ENCODE results near the gene KRABD2.

KRABD2 gene

GRCh38 chr17:8359769-8360168 is 16.7 kb downstream of the KRABD2 start:
- Histone ChIP-seq H3K4me3 (ENCODE audit: low read depth in 2 of 2, low read length in 2 of 2) (no peak overlapping the region), H3K36me3 (ENCODE audit: control insufficient read depth, insufficient read depth, low read length) (no peaks in the 10 kb centered on the region), H3K27ac (ENCODE audit: low read length) (no peak overlapping the region), H3K4me1 (ENCODE audit: control insufficient read depth, insufficient read depth, low read length) (no peaks in the 10 kb centered on the region), H3K9me3 (ENCODE audit: control insufficient read depth, insufficient read depth, low read depth, low read length) (no peaks in the 10 kb centered on the region), H3K27me3 (ENCODE audit: control insufficient read depth, insufficient read depth, low read length) (no peaks in the 10 kb centered on the region)
- in situ Hi-C loops (cut with HindIII; ENCODE audit: low pct_unique_long_range_greater_than_20kb, low sequenced_read_pairs): no loop called here
- BruUV-seq (replicated peaks): no TSS peak
- ATAC-seq (no peak), DNase-seq (ENCODE audit: low read depth, low spot score) (no peak)
- TF ChIP-seq CTCF (IDR thresholded peaks at IDR 0.05) (no peak), POLR2AphosphoS5 (IDR thresholded peaks at IDR 0.05; ENCODE audit: low read depth, low read length) (no peak), SIN3A (IDR thresholded peaks at IDR 0.05; ENCODE audit: borderline replicate concordance, insufficient read depth, low read depth, low read length) (no peak), TCF7L2 (IDR thresholded peaks at IDR 0.05; ENCODE audit: low read depth, low read length) (no peak), REST (IDR thresholded peaks at IDR 0.05; ENCODE audit: insufficient read depth in 1 of 2, low read depth in 2 of 2, low read length in 1 of 2) (no peak)
- POLR2A ChIA-PET: interaction anchor here (0.5 kb wide), 1 partner anchor 19 kb away, joined by 4 read pairs; no protein-coding TSS in a partner anchor
- intact Hi-C loops (cut with micrococcal nuclease; ENCODE audit: unreplicated experiment): no loop called here
- CTCF ChIA-PET: no interaction called here

- intact Hi-C loops (cut with micrococcal nuclease; ENCODE audit: unreplicated experiment) (no loop called here), in situ Hi-C loops (cut with HindIII; ENCODE audit: low pct_unique_long_range_greater_than_20kb, low sequenced_read_pairs) (no loop called here)
- Histone ChIP-seq H3K4me3 (ENCODE audit: low read depth in 2 of 2, low read length in 2 of 2) (no peak overlapping the region), H3K4me1 (ENCODE audit: control insufficient read depth, insufficient read depth, low read length) (no peaks in the 10 kb centered on the region), H3K36me3 (ENCODE audit: control insufficient read depth, insufficient read depth, low read length) (no peaks in the 10 kb centered on the region), H3K27ac (ENCODE audit: low read length) (no peak overlapping the region), H3K9me3 (ENCODE audit: control insufficient read depth, insufficient read depth, low read depth, low read length) (no peaks in the 10 kb centered on the region), H3K27me3 (ENCODE audit: control insufficient read depth, insufficient read depth, low read length) (no peaks in the 10 kb centered on the region)
- DNase-seq (ENCODE audit: low read depth, low spot score) (no peak), ATAC-seq (no peak)
- no peak for TF ChIP-seq POLR2AphosphoS5 (IDR thresholded peaks at IDR 0.05; ENCODE audit: low read depth, low read length)
- TF ChIP-seq SIN3A (IDR thresholded peaks at IDR 0.05; ENCODE audit: borderline replicate concordance, insufficient read depth, low read depth, low read length): no peak
- TF ChIP-seq TCF7L2 (IDR thresholded peaks at IDR 0.05; ENCODE audit: low read depth, low read length): no peak
- BruUV-seq (replicated peaks): no TSS peak
- CTCF ChIA-PET: no interaction called here
- POLR2A ChIA-PET: no interaction called here
Observed at GRCh38 chr17:8357910-8358309, 18.6 kb downstream of the KRABD2 start.

GRCh38 chr17:8354236-8354635 is 22.3 kb downstream of the KRABD2 start:
- Histone ChIP-seq H3K27ac (ENCODE audit: low read length) (no peak overlapping the region), H3K4me1 (ENCODE audit: control insufficient read depth, insufficient read depth, low read length) (no peaks in the 10 kb centered on the region), H3K27me3 (ENCODE audit: control insufficient read depth, insufficient read depth, low read length) (no peaks in the 10 kb centered on the region), H3K36me3 (ENCODE audit: control insufficient read depth, insufficient read depth, low read length) (no peaks in the 10 kb centered on the region), H3K4me3 (ENCODE audit: low read depth in 2 of 2, low read length in 2 of 2) (no peak overlapping the region), H3K9me3 (ENCODE audit: control insufficient read depth, insufficient read depth, low read depth, low read length) (no peaks in the 10 kb centered on the region)
- BruUV-seq (replicated peaks): no TSS peak
- DNase-seq (ENCODE audit: low read depth, low spot score): no peak
- in situ Hi-C loops (cut with HindIII; ENCODE audit: low pct_unique_long_range_greater_than_20kb, low sequenced_read_pairs): no loop called here
- no peak for TF ChIP-seq REST (IDR thresholded peaks at IDR 0.05; ENCODE audit: insufficient read depth in 1 of 2, low read depth in 2 of 2, low read length in 1 of 2)
- no peak for TF ChIP-seq CTCF (IDR thresholded peaks at IDR 0.05)
- no peak for TF ChIP-seq TCF7L2 (IDR thresholded peaks at IDR 0.05; ENCODE audit: low read depth, low read length)
- no peak for TF ChIP-seq SIN3A (IDR thresholded peaks at IDR 0.05; ENCODE audit: borderline replicate concordance, insufficient read depth, low read depth, low read length)
- TF ChIP-seq POLR2AphosphoS5 (IDR thresholded peaks at IDR 0.05; ENCODE audit: low read depth, low read length): no peak
- POLR2A ChIA-PET: no interaction called here
- intact Hi-C loops (cut with micrococcal nuclease; ENCODE audit: unreplicated experiment): no loop called here
- ATAC-seq: no peak
- CTCF ChIA-PET: no interaction called here
